HepG2 (cell line): ENCODE data around the gene NEDD4. TPM values are rescaled to one million over a fixed set of nuclear protein-coding genes. Genes with fewer than 3 reads are reported as not detected.
A peak's percentile ranks its signal among the peaks of the same experiment; 100 is the strongest.

Experiments used
- ATAC-seq: fragments of 200-7000 bp; cut with Tn5 transposase; 3 replicates; pipeline ENCODE4 v1.9.1; 2020; ENCODE audit warnings: mild to moderate bottlenecking, moderate library complexity
- BruUV-seq: library from RNA; stranded (reverse); fragments of 400-500 nt; replicated peaks from 2 replicates; lab custom pipeline; 2021; lab: Mats Ljungman, UMichigan
- CTCF ChIA-PET: fragments of 300-600 bp; formaldehyde crosslinking; extraction: SDS; loops from one replicate; lab custom pipeline; 2021; ENCODE audit warnings: low total read pairs, inconsistent platforms, low intra/inter-chr PET ratio; lab: Yijun Ruan, JAX
- POLR2A ChIA-PET: fragments of 350-600 bp; sonication (Branson Sonifier 250); formaldehyde crosslinking; loops from one replicate; lab custom pipeline; 2020; ENCODE audit warnings: antibody characterized with exemption, inconsistent platforms; lab: Yijun Ruan, JAX
- DNase-seq: peaks from one replicate; pipeline ENCODE4 v3.0.0-alpha.2; 2015; ENCODE audit warnings: low spot score
- FAIRE-seq: peaks from 3 replicates; lab custom pipeline; 2011; peaks lifted over from hg19 to GRCh38; lab: Jason Lieb, UNC
- H2AFZ ChIP-seq: one replicate; pipeline ENCODE4 v1.6.1; 2011; ENCODE audit warnings: low read length, inconsistent platforms
- H3K27ac ChIP-seq: fragments of 300-600 bp; 3 replicates; pipeline ENCODE4 v1.8.0; 2011; ENCODE audit warnings: mixed run types, mild to moderate bottlenecking, mixed read lengths, low read length, inconsistent platforms; ENCODE audit not compliant: insufficient read depth; ENCODE audit errors: extremely low read length
- H3K27me3 ChIP-seq, 2 experiments: fragments of 200-600 bp in 1 of 2; 2 replicates in 1 of 2; 3 replicates in 1 of 2; pipeline versions ENCODE4 v1.6.0 to v1.8.0; 2011; ENCODE audit warnings: low read length in 2 of 2, mild to moderate bottlenecking in 2 of 2, moderate library complexity in 2 of 2, inconsistent platforms in 1 of 2; ENCODE audit not compliant: insufficient read depth in 2 of 2, control insufficient read depth in 1 of 2
- H3K36me3 ChIP-seq, 2 experiments: fragments of 200-600 bp in 1 of 2; replicated peaks in 1 of 2; 2 replicates in 1 of 2; 3 replicates in 1 of 2; pipeline versions ENCODE4 v1.5.1 to v1.8.0; 2011; ENCODE audit warnings: low read length in 2 of 2, inconsistent platforms in 1 of 2; ENCODE audit not compliant: insufficient read depth in 2 of 2, control insufficient read depth in 1 of 2
- H3K4me1 ChIP-seq: 2 replicates; pipeline ENCODE4 v1.5.1; 2012; ENCODE audit warnings: low read length, inconsistent platforms; ENCODE audit not compliant: insufficient read depth
- H3K4me2 ChIP-seq: 2 replicates; pipeline ENCODE4 v1.6.0; 2011; ENCODE audit warnings: low read depth, low read length, inconsistent platforms
- H3K4me3 ChIP-seq, 3 experiments: fragments of 200-600 bp in 1 of 3; sonication (generic), shearing (Covaris generic) in 1 of 3; replicated peaks in 1 of 3; 2 replicates each; pipeline ENCODE4 v1.5.1; 2011 to 2016; ENCODE audit warnings: low read length in 3 of 3, inconsistent platforms in 2 of 3, low read depth in 2 of 3, mild to moderate bottlenecking in 2 of 3, control low read depth in 1 of 3, mixed read lengths in 1 of 3; ENCODE audit not compliant: insufficient read depth in 1 of 3
- H3K79me2 ChIP-seq: one replicate; pipeline ENCODE4 v1.6.1; 2011; ENCODE audit warnings: low read length, inconsistent platforms; ENCODE audit not compliant: insufficient read depth
- H3K9ac ChIP-seq: 2 replicates; pipeline ENCODE4 v1.6.0; 2011; ENCODE audit warnings: mild to moderate bottlenecking, low read depth, low read length, inconsistent platforms; ENCODE audit not compliant: insufficient read depth
- H3K9me3 ChIP-seq: 2 replicates; pipeline ENCODE4 v1.5.1; 2012; ENCODE audit warnings: mild to moderate bottlenecking, low read length
- H4K20me1 ChIP-seq: 2 replicates; pipeline ENCODE4 v1.6.0; 2011; ENCODE audit warnings: inconsistent platforms, mild to moderate bottlenecking, low read length, moderate library complexity; ENCODE audit not compliant: insufficient read depth
- CAMTA2 ChIP-seq: sonication (generic); formaldehyde crosslinking; IDR thresholded peaks from 2 replicates; pipeline ENCODE4 v1.4.0; 2020; ENCODE audit warnings: mild to moderate bottlenecking, missing genetic modification reagents, borderline replicate concordance
- GLI4 ChIP-seq: sonication (generic); formaldehyde crosslinking; IDR thresholded peaks from 2 replicates; pipeline ENCODE4 v1.5.1; 2020; ENCODE audit warnings: missing genetic modification reagents, mild to moderate bottlenecking, moderate library complexity, borderline replicate concordance
- NR2F2 ChIP-seq: IDR thresholded peaks from 2 replicates; pipeline ENCODE4 v1.6.1; 2012; ENCODE audit warnings: low read depth, inconsistent platforms, borderline replicate concordance
- PCBP1 ChIP-seq: fragments of 200-400 bp; formaldehyde crosslinking; IDR thresholded peaks from 2 replicates; pipeline ENCODE4 v1.6.1; 2017; ENCODE audit warnings: mild to moderate bottlenecking, low read depth, low read length, borderline replicate concordance
- PRMT3 ChIP-seq: sonication (generic); formaldehyde crosslinking; IDR thresholded peaks from 2 replicates; pipeline ENCODE4 v1.8.1; 2022; ENCODE audit warnings: low read depth, mild to moderate bottlenecking, moderate library complexity, missing genetic modification reagents, borderline replicate concordance
- SRF ChIP-seq: IDR thresholded peaks from 2 replicates; pipeline ENCODE4 v1.6.1; 2011; ENCODE audit warnings: mild to moderate bottlenecking, low read depth, low read length, moderate library complexity
- SRY ChIP-seq: sonication (generic); formaldehyde crosslinking; IDR thresholded peaks from 2 replicates; pipeline ENCODE4 v1.8.0; 2022; ENCODE audit warnings: mild to moderate bottlenecking, missing genetic modification reagents
- U2AF2 ChIP-seq: fragments of 200-400 bp; formaldehyde crosslinking; IDR thresholded peaks from 2 replicates; pipeline ENCODE4 v1.6.1; 2017; ENCODE audit warnings: low read depth, mild to moderate bottlenecking, low read length
- ZNF101 ChIP-seq: sonication (generic); formaldehyde crosslinking; IDR thresholded peaks from 2 replicates; pipeline ENCODE4 v1.4.0; 2020; ENCODE audit warnings: mild to moderate bottlenecking, low read depth, missing genetic modification reagents, borderline replicate concordance
- ZNF235 ChIP-seq: sonication (generic); formaldehyde crosslinking; IDR thresholded peaks from 2 replicates; pipeline ENCODE4 v1.8.1; 2023; ENCODE audit warnings: mild to moderate bottlenecking, missing genetic modification reagents, borderline replicate concordance
- ZNF556 ChIP-seq: sonication (generic); formaldehyde crosslinking; IDR thresholded peaks from 2 replicates; pipeline ENCODE4 v1.4.0; 2020; ENCODE audit warnings: mild to moderate bottlenecking, missing genetic modification reagents, borderline replicate concordance
- ZNF703 ChIP-seq: sonication (generic); formaldehyde crosslinking; IDR thresholded peaks from 2 replicates; pipeline ENCODE4 v1.5.1; 2020; ENCODE audit warnings: missing genetic modification reagents, mild to moderate bottlenecking, moderate library complexity, borderline replicate concordance
- ZNF839 ChIP-seq: sonication (generic); formaldehyde crosslinking; IDR thresholded peaks from 2 replicates; pipeline ENCODE4 v1.4.0; 2020; ENCODE audit warnings: missing genetic modification reagents, mild to moderate bottlenecking, borderline replicate concordance
- WGBS: methylation state at CpG from one replicate; pipeline ENCODE4 v1.1.6; 2017; ENCODE audit warnings: low lambda C conversion rate; 5-methylcytosine and 5-hydroxymethylcytosine counted together
- in situ Hi-C: cut with HindIII; loops from 2 replicates; pipeline ENCODE4 v1.10.0; 2017; ENCODE audit warnings: low pct_unique_long_range_greater_than_20kb; ENCODE audit not compliant: extremely low pct_ligation_motif_present
- intact Hi-C: fragments of 100-400 bp; cut with micrococcal nuclease; formaldehyde crosslinking; loops from one replicate; pipeline ENCODE4 v1.10.0; 2022; ENCODE audit not compliant: unreplicated experiment
- polyA plus RNA-seq, 8 experiments: library from polyadenylated mRNA; depleted of rRNA in 3 of 8; stranded (reverse) in 7 of 8; unstranded in 1 of 8; fragments of >200 nt; fragmentation: Illumina TruSeq in 4 of 8; extraction: Trizol in 4 of 8; gene quantifications; 2 replicates each; pipeline versions ENCODE4 v1.2.1 to v1.2.3, GENCODE V29; 2011 to 2016; ENCODE audit warnings: low read depth in 4 of 8, missing spikeins in 1 of 8, mixed read lengths in 1 of 8; ENCODE audit not compliant: insufficient read depth in 1 of 8
- total RNA-seq, 5 experiments: library from RNA; depleted of rRNA; stranded (reverse); fragments of >200 nt; fragmentation: Illumina TruSeq; extraction: Trizol; gene quantifications; 2 replicates each; pipeline ENCODE4 v1.2.3, GENCODE V29; 2016; ENCODE audit warnings: low read depth in 1 of 5
- TF ChIP-seq, protein P1 (sequence below): sonication (generic); formaldehyde crosslinking; IDR thresholded peaks from 2 replicates; pipeline ENCODE4 v1.8.1; 2023; ENCODE audit warnings: mild to moderate bottlenecking, missing genetic modification reagents, borderline replicate concordance
- TF ChIP-seq, protein P2 (sequence below): sonication (generic); formaldehyde crosslinking; IDR thresholded peaks from 2 replicates; pipeline ENCODE4 v1.4.0; 2020; ENCODE audit warnings: missing genetic modification reagents

Gene NEDD4
- total and polyA plus RNA-seq, 2 of the 13 experiments (the other 11 are each of a cell fraction or from before 2014, with no cell fraction given) = 10.4 to 13.0 TPM

DNA sequence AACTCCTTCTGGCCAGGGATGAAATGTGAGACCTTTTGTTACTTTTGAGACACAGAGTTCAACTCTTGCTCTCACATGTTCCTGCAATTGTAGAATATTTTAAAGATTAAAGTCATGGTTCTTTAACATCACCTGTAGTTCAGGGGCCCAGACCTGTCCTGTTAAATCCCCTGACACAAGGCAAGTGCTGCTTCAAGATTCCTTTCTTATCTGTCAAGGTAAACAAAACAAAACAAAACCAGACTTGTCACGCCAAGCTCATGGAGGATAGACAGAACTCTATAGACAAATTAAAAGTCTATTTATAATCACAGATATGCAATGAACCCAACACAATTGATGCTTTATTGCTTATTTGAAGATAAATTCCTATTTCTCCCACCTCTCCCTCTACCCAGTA, 48.6 kb upstream of the NEDD4 start:
- no peaks in the 10 kb centered on the region for H3K9me3 ChIP-seq
- no peaks in the 10 kb centered on the region for H3K27me3 ChIP-seq
- no peak overlapping the region for H3K4me3 ChIP-seq
- no peaks in the 10 kb centered on the region for H4K20me1 ChIP-seq
- no peak for DNase-seq
- H3K27ac ChIP-seq = no peak overlapping the region
- no peak for ATAC-seq
- H3K9ac ChIP-seq = no peak overlapping the region
- WGBS = 44% methylated on average over 1 of the region's 1 CpG
- no peaks in the 10 kb centered on the region for H3K79me2 ChIP-seq
- no peak for TF ChIP-seq U2AF2
- TF ChIP-seq PRMT3 = no peak
- no peak for TF ChIP-seq SRF
- TF ChIP-seq ZNF556 = no peak
- TF ChIP-seq, protein P1, sequence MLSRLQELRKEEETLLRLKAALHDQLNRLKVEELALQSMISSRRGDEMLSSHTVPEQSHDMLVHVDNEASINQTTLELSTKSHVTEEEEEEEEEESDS (CRISPR knock-in tag) = no peak
- no peak for TF ChIP-seq ZNF839
- TF ChIP-seq, all 625 proteins: peak for 0
- ChIA-PET POLR2A (interaction anchor here (0.7 to 2.9 kb wide), 5 partner anchors 11 to 50 kb away, joined by 3 to 17 read pairs (median 6); partner anchors contain the start of gene NEDD4), CTCF (no interaction called here)
- in situ Hi-C loops (no loop called here), intact Hi-C loops (no loop called here)
- BruUV-seq = no TSS peak
- H2AFZ ChIP-seq = no peak overlapping the region
- no peaks in the 10 kb centered on the region for H3K36me3 ChIP-seq
- H3K4me2 ChIP-seq = peak overlapping the region; percentile 79; the same call in 1 of the 2 replicates
- FAIRE-seq = no peak
- H3K4me1 ChIP-seq = peaks cover 42% of the 10 kb centered on the region

DNA sequence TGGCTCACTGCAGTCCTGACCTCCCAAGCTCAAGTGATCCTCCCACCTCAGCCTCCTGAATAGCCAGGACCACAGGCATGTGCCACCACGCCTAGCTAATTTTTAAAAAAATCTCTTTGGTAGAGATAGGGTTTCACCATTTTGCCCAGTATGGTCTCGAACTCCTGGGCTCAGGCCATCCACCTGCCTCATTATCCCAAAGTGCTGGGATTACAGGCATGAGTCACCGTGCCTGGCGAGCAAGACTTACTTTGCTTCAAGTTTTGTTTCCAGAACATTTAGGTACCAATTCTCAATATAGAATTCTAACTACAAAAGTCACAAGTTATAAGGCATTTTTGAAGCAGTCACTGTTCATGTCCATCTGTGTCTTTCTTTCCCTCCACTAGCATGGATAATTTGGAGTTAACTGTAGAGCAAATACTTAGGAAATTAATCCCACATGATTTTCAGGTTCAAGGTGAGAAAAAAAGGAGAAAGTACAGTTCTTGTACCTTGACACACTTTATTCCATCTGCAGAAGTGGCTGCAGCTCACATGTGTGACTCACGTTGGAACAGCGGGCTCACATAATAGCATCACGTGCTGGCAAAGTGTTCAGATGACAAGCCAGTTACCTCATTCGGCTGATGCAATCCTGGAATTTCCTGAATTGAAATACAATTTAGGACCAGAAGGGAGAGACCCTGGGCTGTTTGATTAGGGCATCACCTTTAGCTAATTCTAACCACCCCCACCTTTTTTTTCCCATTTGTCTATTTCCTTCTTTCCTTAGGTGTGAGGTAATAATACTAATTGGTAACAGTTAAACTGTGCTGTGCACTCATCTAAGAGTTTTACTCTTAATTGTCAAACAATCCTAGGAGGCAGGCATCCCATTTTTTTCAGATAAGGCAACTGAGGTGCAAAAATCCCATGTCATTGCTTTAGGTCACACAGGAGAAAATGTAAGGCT, 46.9 kb upstream of the NEDD4 start:
- intact Hi-C loops = no loop called here
- H3K4me1 ChIP-seq = peaks cover 42% of the 10 kb centered on the region
- TF ChIP-seq PCBP1 (no peak), SRY (no peak), CAMTA2 (CRISPR knock-in tag) (no peak), ZNF101 (CRISPR knock-in tag) (no peak), ZNF235 (no peak), NR2F2 (no peak), GLI4 (no peak), ZNF703 (no peak)
- TF ChIP-seq, protein P2, sequence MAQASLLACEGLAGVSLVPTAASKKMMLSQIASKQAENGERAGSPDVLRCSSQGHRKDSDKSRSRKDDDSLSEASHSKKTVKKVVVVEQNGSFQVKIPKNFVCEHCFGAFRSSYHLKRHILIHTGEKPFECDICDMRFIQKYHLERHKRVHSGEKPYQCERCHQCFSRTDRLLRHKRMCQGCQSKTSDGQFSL (CRISPR knock-in tag) = no peak

More for the DNA sequence above, 46.9 kb upstream of the NEDD4 start:
- peak; percentile 58 for ATAC-seq
- peak overlapping the region; percentile 46 for H3K27ac ChIP-seq
- ChIA-PET CTCF (no interaction called here), POLR2A (interaction anchor here (0.8 to 2.9 kb wide), 3 partner anchors 22 to 206 kb away, joined by 3 to 17 read pairs (median 3); no protein-coding TSS in a partner anchor)
- H3K9ac ChIP-seq = 0 out of 2 replicates have a peak overlapping the region, but pooled peaks have one; percentile 34
- H2AFZ ChIP-seq = no peak overlapping the region
- no peaks in the 10 kb centered on the region for H3K9me3 ChIP-seq
- no peaks in the 10 kb centered on the region for H3K79me2 ChIP-seq
- H3K27me3 ChIP-seq = no peaks in the 10 kb centered on the region
- peak overlapping the region; percentile 18; the same call in 1 of the 2 replicates for H3K4me2 ChIP-seq
- TSS peak; percentile 82 for BruUV-seq
- peak; percentile 75 for FAIRE-seq
- 47% methylated on average over 7 of the region's 8 CpGs for WGBS
- H3K36me3 ChIP-seq = no peaks in the 10 kb centered on the region
- no peaks in the 10 kb centered on the region for H4K20me1 ChIP-seq
- in situ Hi-C loops = no loop called here
- DNase-seq = peak; percentile 80
- H3K4me3 ChIP-seq = no peak overlapping the region
